Panc1 (cell line): Measurements from ENCODE around the gene NEAT1. TPM values are rescaled to one million over a fixed set of nuclear protein-coding genes. Genes with fewer than 3 reads are reported as not detected.

Source experiments
- ATAC-seq: fragments of 200-7000 bp; cut with Tn5 transposase; 2 replicates; pipeline ENCODE4 v1.9.1; 2020; ENCODE audit warnings: mild to moderate bottlenecking, moderate library complexity
- BruUV-seq: library from RNA; stranded (reverse); fragments of 400-500 nt; replicated peaks from 2 replicates; lab custom pipeline; 2021; lab: Mats Ljungman, UMichigan
- CTCF ChIA-PET: fragments of 300-600 bp; sonication (Branson Sonifier 250); formaldehyde crosslinking; loops from one replicate; lab custom pipeline; 2022; ENCODE audit warnings: antibody characterized with exemption; lab: Charles Lee
- POLR2A ChIA-PET: fragments of 300-600 bp; sonication (Branson Sonifier 250); formaldehyde crosslinking; loops from one replicate; lab custom pipeline; 2022; ENCODE audit warnings: antibody characterized with exemption; lab: Charles Lee
- DNase-seq: peaks from one replicate; pipeline ENCODE4 v3.0.0-alpha.2; 2010; ENCODE audit warnings: low read depth, low spot score
- H3K27ac ChIP-seq: 2 replicates; pipeline ENCODE4 v1.5.1; 2011; ENCODE audit warnings: mild to moderate bottlenecking, low read length, inconsistent platforms
- H3K27me3 ChIP-seq: fragments of 200-500 bp; sonication (Bioruptor generic); 2 replicates; pipeline ENCODE4 v1.6.0; 2014; ENCODE audit warnings: low read length, inconsistent platforms; ENCODE audit not compliant: control insufficient read depth, insufficient read depth
- H3K36me3 ChIP-seq: fragments of 200-500 bp; sonication (Bioruptor generic); 2 replicates; pipeline ENCODE4 v1.5.1; 2014; ENCODE audit warnings: inconsistent platforms, mild to moderate bottlenecking, low read length, moderate library complexity; ENCODE audit not compliant: control insufficient read depth, insufficient read depth
- H3K4me1 ChIP-seq: 2 replicates; pipeline ENCODE4 v1.5.1; 2011; ENCODE audit warnings: inconsistent platforms, mild to moderate bottlenecking, low read length, moderate library complexity; ENCODE audit not compliant: control insufficient read depth, insufficient read depth
- H3K4me3 ChIP-seq, 2 experiments: 2 replicates each; pipeline ENCODE4 v1.5.1; 2011 to 2012; ENCODE audit warnings: low read depth in 2 of 2, low read length in 2 of 2, mild to moderate bottlenecking in 2 of 2, inconsistent platforms in 1 of 2, moderate library complexity in 1 of 2
- H3K9me3 ChIP-seq: fragments of 200-500 bp; sonication (Bioruptor generic); 2 replicates; pipeline ENCODE4 v1.5.1; 2014; ENCODE audit warnings: low read depth, mild to moderate bottlenecking, inconsistent platforms, low read length, moderate library complexity; ENCODE audit not compliant: control insufficient read depth, insufficient read depth
- POLR2AphosphoS5 ChIP-seq: IDR thresholded peaks from 2 replicates; pipeline ENCODE4 v1.6.1; 2012; ENCODE audit warnings: mild to moderate bottlenecking, low read depth, low read length, moderate library complexity
- SIN3A ChIP-seq: IDR thresholded peaks from 2 replicates; pipeline ENCODE4 v1.6.1; 2012; ENCODE audit warnings: low read depth, mild to moderate bottlenecking, low read length, moderate library complexity, borderline replicate concordance; ENCODE audit not compliant: insufficient read depth
- TCF7L2 ChIP-seq: IDR thresholded peaks from 2 replicates; pipeline ENCODE4 v1.6.1; 2011; ENCODE audit warnings: mild to moderate bottlenecking, low read depth, low read length, inconsistent platforms
- in situ Hi-C: cut with HindIII; loops from 2 replicates; pipeline ENCODE4 v1.10.0; 2016; ENCODE audit warnings: low sequenced_read_pairs, low pct_unique_long_range_greater_than_20kb
- intact Hi-C: fragments of 100-400 bp; cut with micrococcal nuclease; formaldehyde crosslinking; loops from one replicate; pipeline ENCODE4 v1.10.0; 2022; ENCODE audit not compliant: unreplicated experiment
- total RNA-seq: library from RNA; stranded (reverse); gene quantifications from one replicate; pipeline ENCODE4 v1.2.1, GENCODE V29; 2021; ENCODE audit not compliant: unreplicated experiment
- TF ChIP-seq, protein P1 (sequence below), 2 experiments: IDR thresholded peaks; 2 replicates each; pipeline ENCODE4 v1.6.1; 2011 to 2012; ENCODE audit warnings: low read depth in 2 of 2, control low read depth in 1 of 2, low read length in 1 of 2, mild to moderate bottlenecking in 1 of 2, moderate library complexity in 1 of 2; ENCODE audit not compliant: insufficient read depth in 1 of 2
- TF ChIP-seq, protein P2 (sequence below): fragments of 450-650 bp; IDR thresholded peaks from 2 replicates; pipeline ENCODE4 v1.5.1; 2017; ENCODE audit warnings: mild to moderate bottlenecking

Gene NEAT1
- total RNA-seq, 1 experiment from 2014 or later, result 731 TPM

DNA sequence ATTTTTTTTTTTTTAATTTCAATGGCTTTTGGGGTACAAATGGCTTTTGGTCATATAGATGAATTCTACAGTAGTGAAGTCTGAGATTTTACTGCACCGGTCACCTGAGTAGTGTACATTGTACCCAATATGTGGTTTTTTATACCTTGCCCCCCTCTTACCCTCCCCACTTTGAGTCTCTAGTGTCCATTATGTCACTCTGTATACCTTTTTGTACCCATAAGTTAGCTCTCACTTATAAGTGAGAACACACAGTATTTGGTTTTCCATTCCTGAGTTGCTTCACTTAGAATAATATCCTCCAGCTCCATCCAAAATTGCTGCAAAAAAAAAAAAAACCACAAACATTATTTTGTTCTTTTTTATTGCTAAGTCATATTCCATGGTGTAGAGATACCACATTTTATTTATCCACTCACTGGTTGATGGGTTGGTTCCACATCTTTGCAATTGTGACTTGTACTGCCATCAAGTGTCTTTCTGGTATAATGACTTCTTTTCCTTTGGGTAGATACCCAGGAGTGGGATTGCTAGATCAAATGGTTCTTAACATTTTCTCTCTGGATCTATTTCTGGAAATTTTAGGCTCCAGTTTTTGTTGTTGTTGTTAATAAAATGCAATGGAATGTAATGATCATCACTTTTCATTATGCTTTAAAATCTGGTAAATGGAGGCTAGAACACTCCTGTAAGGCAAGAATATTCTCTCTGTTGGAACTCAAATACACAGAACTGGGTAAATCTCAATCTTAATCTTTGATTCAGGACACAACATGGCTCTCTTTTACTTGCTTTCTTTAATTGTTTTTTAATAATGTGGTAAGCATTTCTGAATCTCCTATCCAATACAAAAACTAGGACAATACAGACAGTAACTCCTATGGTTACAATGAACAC lies 10.3 kb downstream of the NEAT1 start:
- CTCF ChIA-PET, result interaction anchor here (0.6 to 0.7 kb wide), 2 partner anchors 8 to 73 kb away, joined by 5 to 9 read pairs; no protein-coding TSS in a partner anchor
- no peak for ATAC-seq
- Histone ChIP-seq H3K36me3 (peaks cover 8% of the 10 kb centered on the region), H3K27me3 (no peaks in the 10 kb centered on the region), H3K4me3 (peak overlapping the region in 1 of 2 experiments; percentile 99; a peak in 3 of 4 replicates), H3K4me1 (peaks cover 94% of the 10 kb centered on the region), H3K9me3 (no peaks in the 10 kb centered on the region), H3K27ac (peak overlapping the region; percentile 100)
- TF ChIP-seq TCF7L2, result no peak
- TF ChIP-seq POLR2AphosphoS5, result peak; percentile 47; the same call in 1 of the 2 replicates
- TF ChIP-seq, protein P1, sequence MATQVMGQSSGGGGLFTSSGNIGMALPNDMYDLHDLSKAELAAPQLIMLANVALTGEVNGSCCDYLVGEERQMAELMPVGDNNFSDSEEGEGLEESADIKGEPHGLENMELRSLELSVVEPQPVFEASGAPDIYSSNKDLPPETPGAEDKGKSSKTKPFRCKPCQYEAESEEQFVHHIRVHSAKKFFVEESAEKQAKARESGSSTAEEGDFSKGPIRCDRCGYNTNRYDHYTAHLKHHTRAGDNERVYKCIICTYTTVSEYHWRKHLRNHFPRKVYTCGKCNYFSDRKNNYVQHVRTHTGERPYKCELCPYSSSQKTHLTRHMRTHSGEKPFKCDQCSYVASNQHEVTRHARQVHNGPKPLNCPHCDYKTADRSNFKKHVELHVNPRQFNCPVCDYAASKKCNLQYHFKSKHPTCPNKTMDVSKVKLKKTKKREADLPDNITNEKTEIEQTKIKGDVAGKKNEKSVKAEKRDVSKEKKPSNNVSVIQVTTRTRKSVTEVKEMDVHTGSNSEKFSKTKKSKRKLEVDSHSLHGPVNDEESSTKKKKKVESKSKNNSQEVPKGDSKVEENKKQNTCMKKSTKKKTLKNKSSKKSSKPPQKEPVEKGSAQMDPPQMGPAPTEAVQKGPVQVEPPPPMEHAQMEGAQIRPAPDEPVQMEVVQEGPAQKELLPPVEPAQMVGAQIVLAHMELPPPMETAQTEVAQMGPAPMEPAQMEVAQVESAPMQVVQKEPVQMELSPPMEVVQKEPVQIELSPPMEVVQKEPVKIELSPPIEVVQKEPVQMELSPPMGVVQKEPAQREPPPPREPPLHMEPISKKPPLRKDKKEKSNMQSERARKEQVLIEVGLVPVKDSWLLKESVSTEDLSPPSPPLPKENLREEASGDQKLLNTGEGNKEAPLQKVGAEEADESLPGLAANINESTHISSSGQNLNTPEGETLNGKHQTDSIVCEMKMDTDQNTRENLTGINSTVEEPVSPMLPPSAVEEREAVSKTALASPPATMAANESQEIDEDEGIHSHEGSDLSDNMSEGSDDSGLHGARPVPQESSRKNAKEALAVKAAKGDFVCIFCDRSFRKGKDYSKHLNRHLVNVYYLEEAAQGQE (IDR thresholded peaks at IDR 0.05; ENCODE audit: insufficient read depth in 1 of 2, low read depth in 2 of 2, low read length in 1 of 2), result no peak
- TF ChIP-seq, protein P2, sequence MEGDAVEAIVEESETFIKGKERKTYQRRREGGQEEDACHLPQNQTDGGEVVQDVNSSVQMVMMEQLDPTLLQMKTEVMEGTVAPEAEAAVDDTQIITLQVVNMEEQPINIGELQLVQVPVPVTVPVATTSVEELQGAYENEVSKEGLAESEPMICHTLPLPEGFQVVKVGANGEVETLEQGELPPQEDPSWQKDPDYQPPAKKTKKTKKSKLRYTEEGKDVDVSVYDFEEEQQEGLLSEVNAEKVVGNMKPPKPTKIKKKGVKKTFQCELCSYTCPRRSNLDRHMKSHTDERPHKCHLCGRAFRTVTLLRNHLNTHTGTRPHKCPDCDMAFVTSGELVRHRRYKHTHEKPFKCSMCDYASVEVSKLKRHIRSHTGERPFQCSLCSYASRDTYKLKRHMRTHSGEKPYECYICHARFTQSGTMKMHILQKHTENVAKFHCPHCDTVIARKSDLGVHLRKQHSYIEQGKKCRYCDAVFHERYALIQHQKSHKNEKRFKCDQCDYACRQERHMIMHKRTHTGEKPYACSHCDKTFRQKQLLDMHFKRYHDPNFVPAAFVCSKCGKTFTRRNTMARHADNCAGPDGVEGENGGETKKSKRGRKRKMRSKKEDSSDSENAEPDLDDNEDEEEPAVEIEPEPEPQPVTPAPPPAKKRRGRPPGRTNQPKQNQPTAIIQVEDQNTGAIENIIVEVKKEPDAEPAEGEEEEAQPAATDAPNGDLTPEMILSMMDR, result peak; percentile 54; the same call in 1 of the 2 replicates
- in situ Hi-C loops, result no loop called here
- no peak for DNase-seq
- no TSS peak for BruUV-seq
- POLR2A ChIA-PET, result interaction anchor here (0.6 to 0.7 kb wide), 3 partner anchors 18 to 76 kb away, joined by 3 to 8 read pairs (median 4); no protein-coding TSS in a partner anchor
- intact Hi-C loops, result no loop called here

DNA sequence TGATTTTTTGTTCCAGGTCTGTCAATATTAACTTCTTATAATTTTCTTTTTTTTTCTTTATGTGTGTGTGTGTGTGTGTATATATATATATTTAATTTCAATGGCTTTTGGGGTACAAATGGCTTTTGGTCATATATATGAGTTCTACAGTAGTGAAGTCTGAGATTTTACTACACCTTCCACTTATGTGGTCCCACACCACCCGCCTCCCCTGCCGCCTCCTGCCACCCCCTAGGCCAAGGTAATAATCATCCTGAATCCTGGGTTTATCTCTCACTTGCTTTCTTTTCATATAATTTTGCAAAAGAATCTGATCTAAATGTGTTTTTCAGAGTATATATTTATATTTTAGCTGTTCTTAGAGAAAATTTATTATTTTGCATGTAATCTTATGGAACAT lies 11.1 kb downstream of the NEAT1 start:
- Histone ChIP-seq H3K27ac (peak overlapping the region; percentile 78), H3K4me1 (peaks cover 94% of the 10 kb centered on the region), H3K9me3 (no peaks in the 10 kb centered on the region), H3K27me3 (no peaks in the 10 kb centered on the region), H3K36me3 (peaks cover 8% of the 10 kb centered on the region), H3K4me3 (no peak overlapping the region)
- ATAC-seq, result no peak
- no TSS peak for BruUV-seq
- intact Hi-C loops (no loop called here), in situ Hi-C loops (no loop called here)
- ChIA-PET POLR2A (interaction anchor here (1.0 kb wide), 2 partner anchors 16 to 74 kb away, joined by 3 read pairs; no protein-coding TSS in a partner anchor), CTCF (interaction anchor here (0.7 kb wide), 1 partner anchor 33 kb away, joined by 4 read pairs; no protein-coding TSS in a partner anchor)
- TF ChIP-seq, protein P1 (IDR thresholded peaks at IDR 0.05; ENCODE audit: insufficient read depth in 1 of 2, low read depth in 2 of 2, low read length in 1 of 2), result no peak
- no peak for TF ChIP-seq TCF7L2
- TF ChIP-seq SIN3A, result no peak
- no peak for TF ChIP-seq POLR2AphosphoS5
- TF ChIP-seq, protein P2, result no peak
- no peak for DNase-seq
